ENCODE data around the gene PGAM2.
A peak's percentile ranks its signal among the peaks of the same experiment; 100 is the strongest.

The PGAM2 gene

DNA sequence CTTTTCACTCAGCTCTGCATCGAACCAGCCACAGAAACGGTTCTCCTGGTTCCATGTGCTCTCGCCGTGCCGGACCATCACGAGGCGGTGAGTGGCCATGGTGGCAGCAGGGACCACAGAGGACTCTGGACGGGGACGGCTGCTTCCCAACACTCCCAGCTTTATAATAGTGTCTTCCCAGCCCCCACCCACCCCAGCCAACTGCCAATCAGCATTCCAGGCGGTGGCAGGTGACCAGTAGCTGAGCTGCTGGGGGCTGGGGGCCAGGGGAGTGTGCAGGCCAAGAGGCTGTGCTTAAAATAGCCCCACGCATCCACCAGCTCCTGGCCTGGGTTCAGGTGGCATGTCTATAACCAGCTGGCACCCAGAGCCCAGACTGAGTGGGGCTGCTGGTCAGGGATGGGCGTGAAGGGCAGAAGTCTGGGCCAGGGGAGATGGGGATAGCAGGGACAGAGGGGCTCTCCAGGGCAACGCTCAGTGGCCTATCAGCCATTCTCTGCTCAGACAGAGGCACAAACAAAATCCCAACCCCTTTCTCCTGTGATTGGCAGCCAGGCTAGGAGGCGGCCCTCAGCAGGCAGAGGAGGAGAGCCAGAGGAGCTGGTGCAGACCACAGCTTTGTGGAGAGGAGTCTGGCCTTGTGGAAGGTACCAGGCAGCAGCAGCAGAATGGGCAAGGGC, at the start of gene PGAM2:
Gene PGAM2, minus strand, starts transcription at position 137 of the 680 bp plus-strand sequence. Its CDS starts 38 bp downstream, at position 99.
- DNase-seq = peak; percentile 43

DNA sequence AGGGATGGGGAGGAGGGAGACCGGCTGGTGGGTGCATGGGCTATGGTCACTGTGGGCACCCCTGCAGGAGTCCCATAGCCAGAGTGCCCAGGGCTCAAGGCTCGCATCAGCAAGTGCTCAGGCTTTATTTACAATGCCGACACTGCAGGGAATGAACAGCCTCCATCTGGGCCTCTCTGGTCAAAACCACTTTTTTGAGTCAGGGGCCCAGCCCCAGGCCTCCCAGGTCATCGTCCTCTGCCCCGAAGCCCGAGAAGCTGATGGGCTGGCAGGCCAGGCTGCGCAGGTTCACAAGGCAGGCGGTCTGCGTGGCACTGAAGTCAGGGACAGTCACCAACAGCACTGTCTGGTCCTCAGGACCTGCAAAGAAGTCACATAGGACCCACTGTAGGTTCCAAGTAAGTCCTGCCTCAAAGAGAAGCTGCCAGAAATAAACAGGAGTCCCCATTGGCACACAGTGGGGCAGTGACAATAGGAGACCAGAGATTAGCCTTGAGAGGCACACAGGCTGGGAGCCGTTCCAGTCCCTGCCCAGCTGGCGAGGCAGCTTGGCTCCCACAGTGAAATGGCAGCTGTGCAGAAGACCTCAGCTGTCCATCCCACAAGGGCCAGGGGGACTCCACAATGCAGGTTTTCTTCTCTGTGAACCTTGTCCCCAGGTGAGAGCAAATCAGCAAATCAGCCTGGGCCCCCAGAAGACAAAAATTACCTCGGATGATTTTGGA, 49.4 kb upstream of the PGAM2 start:
- DNase-seq = no peak

DNA sequence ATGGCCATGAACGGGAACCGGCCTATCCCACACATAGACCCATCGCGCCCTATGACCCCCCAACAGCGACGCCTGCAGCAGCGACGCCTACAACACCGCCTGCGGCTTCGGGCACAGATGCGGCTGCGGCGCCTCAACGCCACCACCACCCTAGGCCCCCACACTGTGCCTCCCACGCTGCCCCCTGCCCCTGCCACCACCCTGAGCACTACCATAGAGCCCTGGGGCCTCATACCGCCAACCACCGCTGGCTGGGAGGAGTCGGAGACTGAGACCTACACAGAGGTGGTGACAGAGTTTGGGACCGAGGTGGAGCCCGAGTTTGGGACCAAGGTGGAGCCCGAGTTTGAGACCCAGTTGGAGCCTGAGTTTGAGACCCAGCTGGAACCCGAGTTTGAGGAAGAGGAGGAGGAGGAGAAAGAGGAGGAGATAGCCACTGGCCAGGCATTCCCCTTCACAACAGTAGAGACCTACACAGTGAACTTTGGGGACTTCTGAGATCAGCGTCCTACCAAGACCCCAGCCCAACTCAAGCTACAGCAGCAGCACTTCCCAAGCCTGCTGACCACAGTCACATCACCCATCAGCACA, 48.5 kb upstream of the PGAM2 start:
- no peak for DNase-seq

- DNase-seq = no peak
Observed at GRCh38 chr7:44112997-44113763, 47.8 kb upstream of the PGAM2 start.

DNA sequence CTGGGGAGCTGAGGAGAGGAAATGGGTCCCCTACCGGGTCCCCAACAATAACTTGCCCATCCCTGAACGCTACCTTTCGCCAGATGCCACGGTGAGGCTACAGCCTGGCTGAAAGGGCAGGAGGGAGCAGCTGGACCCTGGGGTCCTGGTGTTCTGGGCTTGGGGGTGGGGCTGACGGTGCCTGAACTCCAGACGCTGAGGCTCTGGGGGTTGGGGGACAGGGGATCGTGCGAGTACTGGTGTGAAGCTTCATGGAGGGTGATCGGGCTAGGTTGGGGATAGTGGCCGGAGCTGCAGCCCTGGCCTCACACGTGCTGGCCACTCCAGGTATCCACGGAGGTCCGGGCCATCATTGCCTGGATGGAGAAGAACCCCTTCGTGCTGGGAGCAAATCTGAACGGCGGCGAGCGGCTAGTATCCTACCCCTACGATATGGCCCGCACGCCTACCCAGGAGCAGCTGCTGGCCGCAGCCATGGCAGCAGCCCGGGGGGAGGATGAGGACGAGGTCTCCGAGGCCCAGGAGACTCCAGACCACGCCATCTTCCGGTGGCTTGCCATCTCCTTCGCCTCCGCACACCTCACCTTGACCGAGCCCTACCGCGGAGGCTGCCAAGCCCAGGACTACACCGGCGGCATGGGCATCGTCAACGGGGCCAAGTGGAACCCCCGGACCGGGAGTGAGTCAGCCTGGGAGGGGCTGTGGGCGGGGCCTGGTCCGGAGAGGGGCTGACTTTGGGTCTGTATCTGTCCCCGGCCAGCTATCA, 47.0 kb upstream of the PGAM2 start:
- no peak for DNase-seq

GRCh38 chr7:44111761-44112160, 46.4 kb upstream of the PGAM2 start:
- DNase-seq = no peak

- DNase-seq = no peak
Observed at GRCh38 chr7:44110719-44111635, 45.6 kb upstream of the PGAM2 start.

DNA sequence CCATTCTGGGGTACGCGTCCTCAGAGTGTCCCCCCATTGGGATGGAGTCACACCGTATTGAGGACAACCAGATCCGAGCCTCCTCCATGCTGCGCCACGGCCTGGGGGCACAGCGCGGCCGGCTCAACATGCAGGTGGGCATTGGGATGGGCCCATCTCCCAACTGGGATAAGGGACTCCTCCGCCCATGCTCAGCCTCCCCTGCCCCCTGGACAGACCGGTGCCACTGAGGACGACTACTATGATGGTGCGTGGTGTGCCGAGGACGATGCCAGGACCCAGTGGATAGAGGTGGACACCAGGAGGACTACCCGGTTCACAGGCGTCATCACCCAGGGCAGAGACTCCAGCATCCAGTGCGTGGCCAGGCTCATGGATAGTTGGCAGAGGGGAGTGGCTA, 44.6 kb upstream of the PGAM2 start:
- no peak for DNase-seq

DNA sequence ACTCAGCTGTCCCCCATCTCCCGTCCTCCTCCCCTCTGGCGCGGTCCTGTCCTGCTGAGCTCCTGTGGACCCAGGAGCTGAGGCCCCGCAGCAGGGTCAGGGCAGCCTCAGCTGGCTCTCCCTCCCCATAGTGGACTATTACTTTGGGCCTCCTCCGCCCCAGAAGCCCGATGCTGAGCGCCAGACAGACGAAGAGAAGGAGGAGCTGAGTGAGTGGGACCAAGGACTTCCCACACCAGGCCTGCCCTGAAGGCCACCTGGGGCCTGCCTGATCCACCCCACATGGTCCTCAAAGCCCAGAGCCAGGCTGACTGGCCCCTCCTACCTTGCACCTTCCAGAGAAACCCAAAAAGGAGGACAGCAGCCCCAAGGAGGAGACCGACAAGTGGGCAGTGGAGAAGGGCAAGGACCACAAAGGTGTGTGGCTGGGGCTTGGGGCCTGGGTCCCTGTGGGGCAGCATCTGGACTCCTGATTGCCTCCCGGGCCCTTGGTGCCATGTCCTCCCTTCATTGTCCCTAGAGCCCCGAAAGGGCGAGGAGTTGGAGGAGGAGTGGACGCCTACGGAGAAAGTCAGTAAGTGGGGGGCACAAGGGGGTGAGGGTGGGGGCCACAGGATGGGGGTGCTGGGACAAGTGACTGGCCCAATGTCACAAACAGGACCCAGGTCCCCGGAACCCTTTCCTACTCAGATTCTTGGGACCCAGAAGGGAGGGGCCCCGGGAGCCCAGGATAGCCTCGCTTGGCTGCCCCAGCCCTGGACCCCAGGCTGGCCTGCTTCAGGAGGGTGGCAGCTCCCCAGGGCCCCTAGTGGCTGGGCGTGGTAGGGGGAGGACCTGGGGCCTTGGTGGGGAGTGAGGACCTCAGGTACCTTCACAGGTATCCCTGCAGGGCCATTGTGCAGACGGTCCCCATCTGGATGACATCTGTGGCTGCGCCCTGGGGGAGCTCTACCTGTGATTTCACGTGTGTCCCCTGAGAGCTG, 43.7 kb upstream of the PGAM2 start:
- no peak for DNase-seq

GRCh38 chr7:44107961-44108767, 42.8 kb upstream of the PGAM2 start:
- DNase-seq = no peak

DNA sequence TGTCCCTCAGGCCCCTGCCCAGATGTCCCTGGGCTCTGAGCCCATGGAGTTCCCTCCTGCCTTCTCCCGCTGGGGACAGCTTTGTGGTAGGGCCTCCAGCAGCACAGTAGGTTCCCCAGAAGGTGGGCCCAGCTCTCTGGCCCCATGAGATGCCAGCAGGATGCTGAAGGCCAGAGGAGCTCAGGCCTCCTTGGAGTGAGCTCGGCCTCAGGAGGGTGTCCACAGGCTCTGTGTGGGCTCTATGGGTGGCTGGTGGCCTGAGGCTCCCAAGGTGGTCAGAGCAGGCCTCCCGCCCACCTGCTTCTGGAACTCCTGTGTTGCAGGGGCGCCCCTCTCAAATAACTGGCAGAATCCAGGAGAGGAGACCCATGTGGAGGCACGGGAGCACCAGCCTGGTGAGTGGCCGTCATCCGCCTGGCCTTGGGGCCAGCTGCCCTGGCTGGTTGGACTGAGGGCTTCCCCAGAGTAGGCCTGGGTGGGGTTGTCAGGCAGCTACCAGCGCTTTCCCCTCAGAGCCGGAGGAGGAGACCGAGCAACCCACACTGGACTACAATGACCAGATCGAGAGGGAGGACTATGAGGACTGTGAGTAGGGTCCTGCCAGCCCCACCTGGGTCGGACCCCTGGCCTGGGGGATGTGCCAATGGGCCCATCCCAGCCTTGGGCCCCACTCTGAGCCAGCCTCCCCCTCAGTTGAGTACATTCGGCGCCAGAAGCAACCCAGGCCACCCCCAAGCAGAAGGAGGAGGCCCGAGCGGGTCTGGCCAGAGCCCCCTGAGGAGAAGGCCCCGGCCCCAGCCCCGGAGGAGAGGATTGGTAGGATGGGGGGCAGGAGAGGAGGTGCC, 42.0 kb upstream of the PGAM2 start:
- no peak for DNase-seq

DNA sequence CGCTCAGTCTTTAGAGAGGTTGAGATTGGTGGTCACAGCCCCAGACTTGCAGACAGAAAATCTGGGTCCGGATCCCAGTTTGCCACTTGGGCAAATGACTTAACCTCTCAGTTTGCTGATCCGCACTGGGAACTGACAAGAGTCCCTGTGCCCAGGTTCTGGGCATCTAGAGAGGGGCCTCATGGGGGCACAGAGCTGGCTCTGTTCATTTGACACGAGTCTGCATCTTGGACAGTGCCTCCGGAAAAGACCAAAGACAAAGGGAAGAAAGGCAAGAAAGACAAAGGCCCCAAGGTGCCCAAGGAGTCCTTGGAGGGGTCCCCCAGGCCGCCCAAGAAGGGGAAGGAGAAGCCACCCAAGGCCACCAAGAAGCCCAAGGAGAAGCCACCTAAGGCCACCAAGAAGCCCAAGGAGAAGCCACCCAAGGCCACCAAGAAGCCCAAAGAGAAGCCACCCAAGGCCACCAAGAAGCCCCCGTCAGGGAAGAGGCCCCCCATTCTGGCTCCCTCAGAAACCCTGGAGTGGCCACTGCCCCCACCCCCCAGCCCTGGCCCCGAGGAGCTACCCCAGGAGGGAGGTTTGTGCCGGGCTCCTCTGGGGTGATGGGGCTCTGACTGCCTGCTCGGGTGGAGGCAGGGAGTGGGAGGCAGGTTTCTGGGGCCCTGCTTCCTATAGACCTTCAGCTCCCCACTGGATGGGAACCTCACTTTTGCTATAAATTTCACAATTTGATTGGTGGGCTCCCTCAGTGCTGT, 41.1 kb upstream of the PGAM2 start:
- DNase-seq = no peak

DNA sequence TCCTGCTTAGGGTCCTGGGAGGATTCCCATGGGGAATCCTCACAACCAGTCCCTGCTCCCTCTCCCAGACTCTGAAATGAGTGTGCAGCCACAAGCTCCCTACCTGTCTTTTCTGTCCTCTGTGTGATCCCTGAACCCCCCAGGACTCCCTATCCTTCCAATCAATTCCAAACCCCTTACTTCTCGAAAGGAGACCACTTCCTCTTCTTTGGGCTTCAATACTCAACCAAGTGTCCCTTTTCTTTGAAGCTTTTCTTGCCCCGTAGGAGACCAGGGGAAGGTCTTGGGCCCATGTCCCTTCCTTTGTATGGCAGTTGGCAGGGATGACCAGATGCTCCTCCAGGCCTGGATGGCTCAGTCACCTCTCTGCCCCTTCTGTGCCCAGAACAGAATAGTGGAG, 40.5 kb upstream of the PGAM2 start:
- no peak for DNase-seq

DNA sequence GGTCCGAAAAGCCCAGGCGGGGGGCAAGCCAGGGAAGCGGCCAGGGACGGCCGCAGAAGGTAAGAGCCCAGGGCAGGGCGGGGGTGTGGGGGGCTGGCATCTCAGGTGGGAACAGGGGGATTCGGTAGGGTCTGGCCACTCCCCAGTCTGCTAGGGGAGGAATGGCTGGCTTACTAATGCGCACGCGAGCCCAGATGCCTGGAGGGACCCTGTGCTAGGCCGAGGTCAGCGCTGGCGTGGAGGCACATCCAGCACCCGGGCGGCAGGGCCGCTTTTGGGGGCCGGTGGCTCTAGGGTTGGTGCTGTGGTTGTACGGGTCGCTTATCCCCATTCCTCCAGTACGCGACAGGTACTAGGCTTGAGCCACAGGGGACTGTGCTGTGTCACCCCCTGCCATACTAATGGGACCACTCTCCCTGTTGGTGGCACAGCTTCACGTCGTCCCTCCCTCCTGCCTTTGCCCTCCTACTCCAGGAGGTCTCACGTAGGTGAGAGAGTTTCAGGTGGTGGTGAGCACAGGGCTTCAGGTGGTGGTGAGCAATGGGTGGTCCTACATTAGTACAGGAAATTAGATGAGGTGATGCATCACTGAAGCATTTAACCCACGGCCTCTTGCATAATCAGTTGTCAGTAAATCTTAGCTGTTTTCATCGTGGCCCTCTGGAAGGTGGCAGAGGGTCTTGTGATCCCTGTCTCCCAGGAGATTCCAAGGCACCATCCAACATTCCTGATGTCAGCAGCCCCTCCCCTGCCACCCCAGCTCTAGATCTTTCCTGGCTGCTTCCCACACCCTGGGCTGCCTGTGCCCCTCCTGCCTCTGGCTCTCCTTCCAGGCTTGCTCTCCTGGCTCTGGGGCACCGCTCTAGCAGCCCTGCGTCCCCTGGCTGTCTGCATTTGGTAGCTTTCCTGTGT, 39.7 kb upstream of the PGAM2 start:
- DNase-seq = no peak

- peak; percentile 52 for DNase-seq
Observed at GRCh38 chr7:44103923-44104859, 38.8 kb upstream of the PGAM2 start, which contains the start of gene AEBP1. Gene AEBP1 (plus strand): TSS chr7:44104345. CDS start chr7:44104666, 321 bp downstream.
